HCEC 1CT (cell line): ENCODE results near the gene OR2L8.
"Not testable (repeated sequence)": the region's sequence is repeated elsewhere in the genome, so short reads cannot be mapped to it uniquely, and the experiment has no call there.

Source experiments
- DNase-seq: peaks from one replicate; pipeline ENCODE4 v3.0.0-alpha.2; 2017

The OR2L8 gene

GRCh38 chr1:247948558-247948957 is at the start of gene OR2L8:
TSS of gene OR2L8 (plus strand) at chr1:247948858. CDS start at chr1:247948858, 0 bp downstream.
- no peak for DNase-seq

DNA sequence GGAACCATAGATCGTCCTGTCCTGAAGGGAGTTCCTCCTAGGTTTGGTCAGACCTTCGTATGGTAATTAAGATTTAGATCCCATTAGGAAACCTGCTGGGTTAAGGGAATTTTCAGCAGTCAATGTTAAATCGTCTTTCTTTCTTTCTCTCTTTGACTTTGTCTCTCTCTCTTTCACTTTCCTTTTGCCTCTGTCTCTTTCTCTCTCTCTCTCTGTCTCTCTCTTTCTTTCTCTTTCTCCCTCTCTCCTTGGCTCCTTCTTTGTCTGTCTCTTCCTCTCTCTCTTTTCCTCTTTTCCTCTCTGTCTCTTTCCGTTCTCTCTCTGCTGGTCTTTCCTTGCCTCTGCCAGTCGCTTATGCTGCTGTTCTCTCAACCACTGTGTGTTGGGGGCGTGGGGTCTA is 44.5 kb upstream of the OR2L8 start:
- no peak for DNase-seq

DNA sequence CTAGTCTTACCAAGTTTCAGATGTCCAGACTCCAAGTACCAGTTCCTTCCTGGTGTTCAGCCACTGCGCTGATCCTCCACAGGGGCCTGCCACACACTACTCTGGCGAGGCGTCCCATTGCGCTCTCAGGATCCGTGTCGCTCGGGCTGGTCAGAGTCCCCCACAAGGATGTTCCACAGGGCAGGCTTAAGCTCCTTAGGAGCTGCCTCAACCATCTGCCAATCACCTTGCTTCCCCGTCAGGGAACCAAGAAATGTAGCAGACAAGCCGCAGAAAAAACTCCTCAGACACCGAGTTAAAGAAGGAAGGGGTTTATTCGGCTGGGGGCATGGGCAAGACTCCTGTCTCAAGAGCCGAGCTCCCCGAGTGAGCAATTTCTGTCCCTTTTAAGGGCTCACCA is 43.5 kb upstream of the OR2L8 start:
- DNase-seq, result no peak

DNA sequence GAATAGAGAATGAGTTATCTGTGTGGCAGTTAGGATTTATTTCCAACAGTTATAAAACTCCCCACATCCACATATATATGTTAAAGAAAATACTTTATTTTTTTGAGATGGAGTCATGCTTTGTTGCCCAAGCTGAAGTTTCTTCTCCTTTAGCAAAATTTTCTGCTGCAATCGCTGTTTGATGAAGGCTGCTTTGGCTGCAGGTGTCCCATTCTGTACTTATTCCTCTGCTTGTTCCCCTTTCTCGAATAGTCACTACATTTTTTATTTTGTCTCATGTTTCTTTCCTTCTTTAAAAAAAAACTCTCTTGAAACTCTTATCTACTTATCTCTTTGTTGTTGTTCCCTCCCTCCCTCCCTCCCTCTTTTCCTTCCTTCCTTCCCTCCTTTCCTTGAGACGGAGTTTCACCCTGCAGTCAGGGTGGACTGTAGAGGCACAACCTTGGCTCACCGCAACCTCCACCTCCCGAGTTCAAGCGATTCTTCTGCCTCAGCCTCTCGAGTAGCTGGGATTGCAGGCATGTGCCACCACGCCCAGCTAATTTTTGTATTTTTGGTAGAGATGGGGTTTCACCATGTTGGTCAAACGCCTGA is 42.7 kb upstream of the OR2L8 start:
- no peak for DNase-seq

GRCh38 chr1:247906504-247907047 is 42.1 kb upstream of the OR2L8 start:
- DNase-seq, result peak; percentile 84

DNA sequence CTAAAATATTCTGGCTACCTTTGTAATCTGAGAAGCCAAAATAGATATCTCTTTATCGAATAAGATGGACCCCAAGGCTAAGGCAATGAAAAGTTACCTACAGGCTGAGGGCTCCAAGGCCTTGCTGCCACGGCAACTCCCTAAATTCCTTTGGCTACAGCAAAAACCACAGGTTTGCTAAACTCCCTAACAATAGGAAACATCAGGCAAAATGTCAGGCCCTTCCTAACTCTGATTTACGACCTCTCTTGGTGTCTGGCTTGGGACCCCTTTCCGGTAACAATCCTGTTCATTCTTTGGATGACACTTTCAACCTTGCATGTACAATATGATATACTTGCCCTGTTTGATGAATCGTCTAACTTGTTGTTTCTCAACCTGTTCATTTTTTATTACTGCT is 39.9 kb upstream of the OR2L8 start:
- no peak for DNase-seq

DNA sequence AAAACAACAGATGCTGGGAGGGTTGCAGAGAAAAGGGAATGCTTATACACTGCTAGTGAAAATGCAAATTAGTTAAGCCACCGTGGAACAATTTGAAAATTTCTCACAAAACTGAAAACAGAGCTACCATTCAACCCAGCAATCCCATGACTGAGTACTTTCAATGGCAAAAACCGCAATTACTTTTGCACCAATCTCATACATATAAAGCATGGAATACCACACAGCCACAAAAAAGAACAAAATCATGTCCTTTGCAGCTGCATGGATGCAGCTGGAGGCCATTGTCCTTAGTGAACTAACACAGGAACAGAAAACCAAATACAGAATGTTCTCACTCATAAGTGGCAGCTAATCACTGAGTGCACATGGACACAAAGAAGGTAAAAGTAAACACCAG is 34.9 kb upstream of the OR2L8 start:
- no peak for DNase-seq

- DNase-seq, result peak; percentile 8
Observed at GRCh38 chr1:247914941-247915662, 33.6 kb upstream of the OR2L8 start.

- no peak for DNase-seq
Observed at GRCh38 chr1:247919952-247920351, 28.7 kb upstream of the OR2L8 start, which contains the start of gene OR2T8. TSS of gene OR2T8 (plus strand) at chr1:247920252. CDS start at chr1:247921018, 766 bp downstream.

GRCh38 chr1:247923941-247924340 is 24.7 kb upstream of the OR2L8 start:
- DNase-seq, result no peak

- DNase-seq, result peak; percentile 39
Observed at GRCh38 chr1:247924868-247925267, 23.8 kb upstream of the OR2L8 start, which contains the start of gene OR2AJ1. TSS of gene OR2AJ1 (plus strand) at chr1:247924889. CDS start at chr1:247933769, 8,880 bp downstream.

DNA sequence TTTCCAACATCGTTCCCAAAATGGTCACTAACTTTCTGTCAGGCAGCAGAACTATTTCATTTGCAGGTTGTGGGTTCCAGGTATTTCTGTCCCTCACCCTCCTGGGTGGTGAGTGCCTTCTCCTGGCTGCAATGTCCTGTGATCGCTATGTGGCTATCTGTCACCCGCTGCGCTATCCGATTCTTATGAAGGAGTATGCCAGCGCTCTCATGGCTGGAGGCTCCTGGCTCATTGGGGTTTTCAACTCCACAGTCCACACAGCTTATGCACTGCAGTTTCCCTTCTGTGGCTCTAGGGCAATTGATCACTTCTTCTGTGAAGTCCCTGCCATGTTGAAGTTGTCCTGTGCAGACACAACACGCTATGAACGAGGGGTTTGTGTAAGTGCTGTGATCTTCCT is 14.7 kb upstream of the OR2L8 start:
- no peak for DNase-seq

GRCh38 chr1:247935781-247936180 is 12.9 kb upstream of the OR2L8 start:
- no peak for DNase-seq

DNA sequence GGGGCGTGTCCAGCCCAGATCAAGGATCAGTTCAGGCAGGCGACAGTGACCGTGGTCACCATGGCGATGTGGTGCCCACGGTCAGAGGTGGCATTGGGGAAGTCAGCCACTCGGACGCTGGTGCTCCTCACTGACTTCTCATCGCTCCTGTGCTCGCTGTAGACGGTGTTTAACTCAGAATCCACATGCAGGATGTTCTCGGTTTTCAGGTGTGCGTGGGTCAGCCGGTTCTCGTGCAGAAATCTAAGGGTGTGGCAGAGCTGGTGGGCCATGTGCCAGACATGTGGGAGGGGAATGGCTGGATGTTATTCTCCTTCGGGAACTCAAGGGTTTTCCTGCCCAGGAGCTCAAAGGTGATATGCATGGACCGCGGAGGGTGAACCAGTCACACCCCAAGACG is 12.2 kb upstream of the OR2L8 start:
- DNase-seq, result no peak

DNA sequence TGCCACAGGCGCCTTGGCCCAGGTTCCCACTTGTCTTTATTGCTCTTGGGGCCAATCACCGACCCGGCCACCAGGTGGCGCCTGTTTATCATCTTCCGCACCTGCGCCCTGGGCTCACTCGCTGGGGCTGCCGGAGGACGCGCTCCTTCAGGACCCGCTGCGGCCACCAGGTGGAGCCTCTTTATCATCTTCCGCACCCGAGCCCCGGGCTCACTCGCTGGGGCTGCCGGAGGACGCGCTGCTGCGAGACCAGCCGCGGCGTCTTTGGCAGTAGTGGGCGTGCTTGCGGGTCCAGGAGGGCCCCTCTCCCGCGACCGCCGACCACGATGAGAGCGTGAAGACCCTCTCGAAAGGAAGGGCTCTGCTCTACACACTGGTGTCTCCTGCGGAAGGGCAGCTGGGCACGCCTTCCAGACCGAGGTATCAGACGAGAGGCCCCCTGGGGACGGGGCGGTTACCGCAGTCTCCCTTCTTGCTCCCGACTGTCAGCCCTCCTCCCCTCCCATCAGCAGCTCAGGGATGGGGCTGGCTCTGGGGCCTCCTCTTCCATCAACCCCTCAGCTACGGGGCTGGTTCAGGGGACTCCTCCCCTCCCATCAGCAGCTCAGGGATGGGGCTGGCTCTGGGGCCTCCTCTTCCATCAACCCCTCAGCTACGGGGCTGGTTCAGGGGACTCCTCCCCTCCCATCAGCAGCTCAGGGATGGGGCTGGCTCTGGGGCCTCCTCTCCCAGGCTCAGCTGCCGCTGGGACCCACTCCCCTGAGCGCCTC is 11.5 kb upstream of the OR2L8 start:
- not testable (repeated sequence) for DNase-seq

- no peak for DNase-seq
Observed at GRCh38 chr1:247942624-247943023, 6.0 kb upstream of the OR2L8 start.

GRCh38 chr1:247953408-247953807 is 4.8 kb downstream of the OR2L8 start:
- DNase-seq, result no peak

GRCh38 chr1:247961791-247962190 is 13.1 kb downstream of the OR2L8 start:
- DNase-seq, result no peak

GRCh38 chr1:247962911-247963588 is 14.4 kb downstream of the OR2L8 start:
- no peak for DNase-seq

- no peak for DNase-seq
Observed at GRCh38 chr1:247964933-247965332, 16.3 kb downstream of the OR2L8 start, which contains the start of gene OR2AK2. TSS of gene OR2AK2 (plus strand) at chr1:247965233. CDS start at chr1:247965377, 144 bp downstream.

GRCh38 chr1:247966532-247967204 is 18.0 kb downstream of the OR2L8 start:
- no peak for DNase-seq

DNA sequence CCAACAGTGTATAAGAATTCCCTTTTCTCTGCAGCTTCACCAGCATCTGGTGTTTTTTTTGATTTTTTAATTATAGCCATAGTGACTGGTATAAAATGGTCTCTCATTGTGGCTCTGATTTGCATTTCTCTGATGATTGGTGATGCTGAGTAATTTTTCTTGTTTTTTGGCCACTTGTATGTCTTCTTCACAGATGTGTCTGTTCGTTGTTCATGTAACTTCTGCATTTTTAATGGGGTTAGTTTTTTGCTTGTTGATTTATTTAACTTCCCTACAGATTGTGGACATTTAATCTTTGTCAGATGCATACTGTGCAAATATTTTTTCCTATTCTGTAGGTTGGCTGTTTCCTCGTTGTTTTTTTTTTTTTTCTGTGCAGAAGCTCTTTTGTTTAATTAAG is 44.3 kb downstream of the OR2L8 start:
- no peak for DNase-seq
